GM12878 (cell line): ENCODE results near the gene TMEM256. TPM values are rescaled to one million over a fixed set of nuclear protein-coding genes. Genes with fewer than 3 reads are reported as not detected.
A peak's percentile ranks its signal among the peaks of the same experiment; 100 is the strongest.

Experiments used
- CHD2 ChIP-seq: IDR thresholded peaks from 2 replicates; pipeline ENCODE4 v1.6.1; 2011; ENCODE audit warnings: low read depth, low read length, improper control_type of control experiment, borderline replicate concordance
- IRF5 ChIP-seq: fragments of 450-650 bp; IDR thresholded peaks from 2 replicates; pipeline ENCODE4 v1.6.1; 2017; ENCODE audit warnings: borderline replicate concordance
- NFYB ChIP-seq: IDR thresholded peaks from 2 replicates; pipeline ENCODE4 v1.6.1; 2011; ENCODE audit warnings: low read depth, mild to moderate bottlenecking, low read length, improper control_type of control experiment, moderate library complexity; ENCODE audit not compliant: insufficient read depth
- RELB ChIP-seq: fragments of 450-650 bp; IDR thresholded peaks from 2 replicates; pipeline ENCODE4 v1.6.1; 2017; ENCODE audit warnings: low read depth, mild to moderate bottlenecking, moderate library complexity
- SP1 ChIP-seq: IDR thresholded peaks from one replicate; pipeline ENCODE4 v1.6.1; 2011; ENCODE audit warnings: low read depth, low read length
- polyA plus RNA-seq, 11 experiments: library from polyadenylated mRNA; depleted of rRNA in 4 of 11; unstranded in 6 of 11; stranded (reverse) in 5 of 11; fragments of >200 nt; fragmentation: Nextera tagmentation in 4 of 11; fragmentation: Illumina TruSeq in 1 of 11; extraction: Ambion mirVana in 4 of 11; extraction: Trizol in 1 of 11; gene quantifications; 1 replicate in 1 of 11; 2 replicates in 10 of 11; pipeline versions ENCODE4 v1.2.1 to v1.2.3, GENCODE V29; 2011 to 2016; ENCODE audit warnings: inconsistent platforms in 2 of 11, missing spikeins in 2 of 11, low read depth in 1 of 11
- total RNA-seq, 4 experiments: library from RNA; depleted of rRNA in 3 of 4; stranded (reverse); fragments of >200 nt in 3 of 4; fragmentation: Illumina TruSeq in 1 of 4; extraction: Trizol in 1 of 4; gene quantifications; 2 replicates each; pipeline versions ENCODE4 v1.2.1 to v1.2.3, GENCODE V29; 2013 to 2021

Gene TMEM256
- total and polyA plus RNA-seq, 10 of the 15 experiments (the other 5 are each of a cell fraction or from before 2014, with no cell fraction given): 57.3 to 342 (median 95.7) TPM

- no peak for TF ChIP-seq NFYB
- TF ChIP-seq CHD2: no peak
- TF ChIP-seq RELB: 0 out of 2 replicates have a peak, but pooled peaks have one; percentile 13
- TF ChIP-seq IRF5: no peak
- TF ChIP-seq SP1: peak; percentile 17
- TF ChIP-seq, all 136 proteins: peak for 10
These were observed 10.1 kb downstream of the TMEM256 start (continued) for GRCh38 chr17:7393613-7394451.
